Neural cell (in vitro differentiated cells): ENCODE results near the gene BABAM1.

Source experiments
- EP300 ChIP-seq: fragments of 450-650 bp; conservative IDR thresholded peaks from 2 replicates; pipeline ENCODE4 v1.6.1; 2014; ENCODE audit warnings: antibody characterized with exemption, mild to moderate bottlenecking, moderate library complexity; ENCODE audit not compliant: poor library complexity, severe bottlenecking
- EZH2 ChIP-seq: fragments of 200-600, 300-800 bp; shearing (Covaris generic), sonication (generic); IDR thresholded peaks from 2 replicates; pipeline ENCODE4 v1.6.1; 2014; ENCODE audit warnings: antibody characterized with exemption, low read length, borderline replicate concordance, mild to moderate bottlenecking; ENCODE audit not compliant: insufficient read depth, poor library complexity, severe bottlenecking
- POLR2AphosphoS5 ChIP-seq: IDR thresholded peaks from 2 replicates; pipeline ENCODE4 v1.6.1; 2012
- RAD21 ChIP-seq: fragments of 450-650 bp; conservative IDR thresholded peaks from 2 replicates; pipeline ENCODE4 v1.6.1; 2014; ENCODE audit warnings: antibody characterized with exemption, mild to moderate bottlenecking, moderate library complexity
- REST ChIP-seq: IDR thresholded peaks from 2 replicates; pipeline ENCODE4 v1.6.1; 2012; ENCODE audit warnings: borderline replicate concordance
- SMC3 ChIP-seq: fragments of 450-650 bp; conservative IDR thresholded peaks from 2 replicates; pipeline ENCODE4 v1.6.1; 2014; ENCODE audit warnings: antibody characterized with exemption, mild to moderate bottlenecking, moderate library complexity; ENCODE audit not compliant: poor library complexity
- TAF1 ChIP-seq: IDR thresholded peaks from 2 replicates; pipeline ENCODE4 v1.6.1; 2012; ENCODE audit warnings: low read depth
- TF ChIP-seq, protein P1 (sequence below): fragments of 450-650 bp; IDR thresholded peaks from 2 replicates; pipeline ENCODE4 v1.5.1; 2014; ENCODE audit warnings: antibody characterized with exemption, mild to moderate bottlenecking, moderate library complexity; ENCODE audit not compliant: poor library complexity, severe bottlenecking

- TF ChIP-seq, protein P1, sequence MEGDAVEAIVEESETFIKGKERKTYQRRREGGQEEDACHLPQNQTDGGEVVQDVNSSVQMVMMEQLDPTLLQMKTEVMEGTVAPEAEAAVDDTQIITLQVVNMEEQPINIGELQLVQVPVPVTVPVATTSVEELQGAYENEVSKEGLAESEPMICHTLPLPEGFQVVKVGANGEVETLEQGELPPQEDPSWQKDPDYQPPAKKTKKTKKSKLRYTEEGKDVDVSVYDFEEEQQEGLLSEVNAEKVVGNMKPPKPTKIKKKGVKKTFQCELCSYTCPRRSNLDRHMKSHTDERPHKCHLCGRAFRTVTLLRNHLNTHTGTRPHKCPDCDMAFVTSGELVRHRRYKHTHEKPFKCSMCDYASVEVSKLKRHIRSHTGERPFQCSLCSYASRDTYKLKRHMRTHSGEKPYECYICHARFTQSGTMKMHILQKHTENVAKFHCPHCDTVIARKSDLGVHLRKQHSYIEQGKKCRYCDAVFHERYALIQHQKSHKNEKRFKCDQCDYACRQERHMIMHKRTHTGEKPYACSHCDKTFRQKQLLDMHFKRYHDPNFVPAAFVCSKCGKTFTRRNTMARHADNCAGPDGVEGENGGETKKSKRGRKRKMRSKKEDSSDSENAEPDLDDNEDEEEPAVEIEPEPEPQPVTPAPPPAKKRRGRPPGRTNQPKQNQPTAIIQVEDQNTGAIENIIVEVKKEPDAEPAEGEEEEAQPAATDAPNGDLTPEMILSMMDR, result no peak
- TF ChIP-seq RAD21, result no peak
- no peak for TF ChIP-seq EZH2
- no peak for TF ChIP-seq POLR2AphosphoS5
- TF ChIP-seq REST, result no peak
- TF ChIP-seq EP300, result no peak
- no peak for TF ChIP-seq TAF1
- no peak for TF ChIP-seq SMC3
Measured at GRCh38 chr19:17319473-17320238, 52.4 kb downstream of the BABAM1 start.
